NCI-H82 treated with DMSO at 0.1 percent for 48 hours (cell line): Measurements from ENCODE around the gene SYTL5.
A peak's percentile ranks its signal among the peaks of the same experiment; 100 is the strongest.

Experiments
- DNase-seq: peaks from one replicate; lab custom pipeline; 2025; ENCODE audit not compliant: unreplicated experiment; lab: John Stamatoyannopoulos, UW

SYTL5 gene

GRCh38 chrX:38138157-38138891 is 132.0 kb downstream of the SYTL5 start:
- peak; percentile 74 for DNase-seq

DNA sequence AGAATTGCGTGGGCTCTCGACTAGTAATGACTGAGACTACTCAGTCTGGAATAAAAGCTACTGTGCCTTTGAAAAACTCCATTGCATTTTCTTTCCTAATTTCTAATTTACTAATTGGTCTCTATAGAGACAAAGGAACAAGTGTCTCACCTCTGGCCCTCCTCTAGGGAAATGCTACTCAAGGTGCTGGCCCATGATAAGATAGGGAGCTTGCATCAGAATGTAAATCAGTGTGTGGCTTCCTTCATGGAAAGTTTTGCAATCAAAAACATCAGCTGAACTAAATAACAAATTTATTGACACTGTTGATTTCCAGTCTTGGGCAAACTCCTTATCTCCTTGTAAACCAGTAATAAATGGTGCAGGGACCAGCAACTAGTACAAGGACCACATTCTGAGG is 132.5 kb downstream of the SYTL5 start:
- DNase-seq = no peak

- no peak for DNase-seq
Observed at GRCh38 chrX:38142610-38143009, 136.3 kb downstream of the SYTL5 start.

GRCh38 chrX:38149016-38149415 is 142.7 kb downstream of the SYTL5 start:
- DNase-seq = no peak

GRCh38 chrX:38150993-38151392 is 144.6 kb downstream of the SYTL5 start:
- DNase-seq = no peak

GRCh38 chrX:38151441-38151840 is 145.1 kb downstream of the SYTL5 start:
- DNase-seq = no peak

DNA sequence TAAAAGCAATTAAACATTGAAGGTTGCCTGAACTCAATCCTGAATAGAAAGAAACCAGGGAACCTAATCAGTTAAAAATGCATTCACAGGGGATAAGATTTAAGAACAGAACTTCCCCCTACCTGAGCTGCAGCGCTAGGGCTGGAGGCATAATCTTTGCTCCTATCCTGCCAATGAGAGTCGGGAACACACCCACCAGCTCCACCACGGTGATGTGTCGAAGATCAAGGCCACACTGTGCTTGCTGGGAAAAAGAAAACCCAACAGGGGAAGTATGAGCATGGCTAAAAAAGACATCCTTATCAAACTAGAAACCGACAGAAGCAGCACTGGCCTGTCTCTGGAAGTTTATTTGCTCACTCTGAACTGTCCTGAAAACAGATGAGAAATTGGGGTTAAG is 148.0 kb downstream of the SYTL5 start:
- DNase-seq = no peak

GRCh38 chrX:38154818-38155217 is 148.5 kb downstream of the SYTL5 start:
- no peak for DNase-seq

- DNase-seq = no peak
Observed at GRCh38 chrX:38156838-38157237, 150.5 kb downstream of the SYTL5 start.

GRCh38 chrX:38163193-38163592 is 156.8 kb downstream of the SYTL5 start:
- no peak for DNase-seq

- no peak for DNase-seq
Observed at GRCh38 chrX:38165023-38165422, 158.7 kb downstream of the SYTL5 start.

- DNase-seq = no peak
Observed at GRCh38 chrX:38166478-38167083, 160.2 kb downstream of the SYTL5 start.

- no peak for DNase-seq
Observed at GRCh38 chrX:38170556-38170955, 164.2 kb downstream of the SYTL5 start.

DNA sequence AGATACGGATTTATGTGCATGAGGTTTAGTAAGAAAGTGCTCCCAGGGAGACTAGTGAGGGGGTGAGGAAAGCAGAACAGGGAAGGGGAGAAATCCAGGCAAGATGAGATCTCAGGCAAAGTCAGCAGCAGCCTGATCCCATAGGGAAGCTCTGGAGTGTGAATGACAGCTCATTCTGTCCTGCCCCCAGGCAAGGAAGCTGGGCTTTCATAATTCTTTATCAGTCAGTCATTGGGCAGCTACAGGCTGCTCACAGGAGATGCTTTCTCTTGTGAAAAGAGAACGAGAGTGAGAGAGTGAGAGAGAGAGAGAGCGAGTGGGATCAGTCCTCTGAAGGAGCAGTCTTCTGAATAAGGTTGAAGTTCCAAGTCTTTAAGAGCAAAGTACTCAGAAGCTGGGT is 166.2 kb downstream of the SYTL5 start:
- no peak for DNase-seq

DNA sequence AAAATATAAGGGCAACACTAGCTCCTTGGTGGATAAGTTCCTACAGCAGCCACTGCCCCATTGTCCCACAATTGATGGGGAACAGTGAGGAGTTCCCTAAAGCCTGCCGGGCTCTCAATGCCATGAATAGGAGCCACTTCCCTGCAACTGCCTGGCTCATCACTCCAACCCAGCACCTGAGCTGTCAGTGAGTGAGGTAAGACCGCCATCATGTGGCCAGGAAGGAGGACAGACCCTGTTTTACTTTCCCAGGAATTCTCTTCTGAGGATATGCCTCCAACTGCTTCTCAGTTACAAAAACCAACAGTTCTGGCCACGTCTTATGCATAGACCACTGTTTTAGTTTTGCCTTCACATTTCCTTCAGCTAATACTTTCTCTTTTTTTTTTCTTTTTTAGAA is 168.8 kb downstream of the SYTL5 start:
- peak; percentile 7 for DNase-seq

GRCh38 chrX:38178396-38178795 is 172.0 kb downstream of the SYTL5 start:
- no peak for DNase-seq
